ENCODE measurements around the gene ZNF737. TPM values are rescaled to one million over a fixed set of nuclear protein-coding genes. Genes with fewer than 3 reads are reported as not detected.

Gene ZNF737
- total RNA-seq, 1 experiment from 2014 or later: 0.11 TPM

DNA sequence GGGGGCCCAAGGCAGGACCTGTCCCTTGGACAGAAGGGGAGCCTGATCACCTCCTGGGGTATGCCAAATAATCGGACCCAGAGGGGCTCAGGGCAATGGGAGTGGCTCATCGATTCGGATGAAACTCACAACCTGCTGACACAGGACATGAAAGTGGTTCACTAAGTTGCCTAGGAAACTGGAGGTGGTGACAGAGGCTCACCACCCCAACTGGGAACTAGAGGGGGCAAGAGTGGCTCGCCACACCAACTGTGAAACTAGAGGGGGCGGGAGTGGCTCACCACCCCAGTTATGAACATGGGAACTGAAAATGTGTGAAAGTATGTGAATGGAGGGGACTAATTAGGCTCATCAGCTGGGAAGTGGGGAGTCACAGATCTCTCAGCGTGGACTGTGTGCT lies 46.3 kb upstream of the ZNF737 start:
- BruUV-seq (replicated peaks): no TSS peak
- H3K9ac ChIP-seq (ENCODE audit: low read length): no peak overlapping the region
- H4K20me1 ChIP-seq (ENCODE audit: low read length): no peaks in the 10 kb centered on the region
- no peaks in the 10 kb centered on the region for H3K79me2 ChIP-seq (ENCODE audit: low read length)
- ChIA-PET POLR2A (ENCODE audit: unreplicated experiment) (no interaction called here), CTCF (no interaction called here)
- H3K9me3 ChIP-seq (ENCODE audit: low read length): peaks cover 17% of the 10 kb centered on the region
- no peak overlapping the region for H3K27ac ChIP-seq (ENCODE audit: low read length)
- DNase-seq (no peak), ATAC-seq (no peak)
- H3K4me3 ChIP-seq (ENCODE audit: low read length): no peak overlapping the region
- TF ChIP-seq EZH2phosphoT487 (IDR thresholded peaks at IDR 0.05; ENCODE audit: borderline replicate concordance, low read length): no peak
- no peak for TF ChIP-seq CTCF (conservative IDR thresholded peaks at IDR 0.05; ENCODE audit: low read depth, low read length)
- TF ChIP-seq EZH2 (IDR thresholded peaks at IDR 0.05; ENCODE audit: low read length, unreplicated experiment): no peak
- no peaks in the 10 kb centered on the region for H3F3A ChIP-seq (ENCODE audit: low read length, unreplicated experiment)
- no peaks in the 10 kb centered on the region for H3K36me3 ChIP-seq (ENCODE audit: low read depth, low read length)
- no peaks in the 10 kb centered on the region for H3K9me2 ChIP-seq (replicated peaks; ENCODE audit: low read length)
- no peak overlapping the region for H2AFZ ChIP-seq (ENCODE audit: low read length)
- H3K4me2 ChIP-seq (ENCODE audit: low read length): no peak overlapping the region
- H3K27me3 ChIP-seq (ENCODE audit: low read length): no peaks in the 10 kb centered on the region
- intact Hi-C loops (cut with micrococcal nuclease): no loop called here
- H3K4me1 ChIP-seq (ENCODE audit: insufficient read depth, low read length): no peaks in the 10 kb centered on the region

DNA sequence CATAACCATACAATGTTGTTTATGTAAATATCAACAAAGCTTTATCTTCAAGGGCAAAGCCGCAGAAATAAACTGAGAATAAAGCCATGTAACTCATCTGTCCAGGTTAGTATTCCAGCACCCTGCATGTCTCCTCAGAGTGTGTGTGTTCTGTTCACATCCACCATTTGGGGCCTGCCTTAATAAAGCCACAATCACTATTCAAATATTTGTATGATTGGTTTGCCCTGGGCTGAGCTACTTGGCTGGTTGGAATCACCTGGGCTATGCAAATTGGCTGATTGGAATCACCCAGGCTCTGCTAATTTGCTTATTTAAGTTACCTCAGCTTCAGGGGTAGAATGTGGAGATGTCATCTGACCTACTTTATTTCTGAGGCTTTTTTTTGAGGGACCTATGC lies 42.4 kb upstream of the ZNF737 start:
- DNase-seq (no peak), ATAC-seq (no peak)
- ChIA-PET POLR2A (ENCODE audit: unreplicated experiment) (no interaction called here), CTCF (no interaction called here)
- Histone ChIP-seq H3K36me3 (ENCODE audit: low read depth, low read length) (no peaks in the 10 kb centered on the region), H3K9ac (ENCODE audit: low read length) (no peak overlapping the region), H4K20me1 (ENCODE audit: low read length) (no peaks in the 10 kb centered on the region), H3K9me3 (ENCODE audit: low read length) (peaks cover 31% of the 10 kb centered on the region), H3K27me3 (ENCODE audit: low read length) (no peaks in the 10 kb centered on the region), H3K4me1 (ENCODE audit: insufficient read depth, low read length) (no peaks in the 10 kb centered on the region), H3K79me2 (ENCODE audit: low read length) (no peaks in the 10 kb centered on the region), H3K4me2 (ENCODE audit: low read length) (no peak overlapping the region), H2AFZ (ENCODE audit: low read length) (no peak overlapping the region), H3K9me2 (replicated peaks; ENCODE audit: low read length) (no peaks in the 10 kb centered on the region), H3K4me3 (ENCODE audit: low read length) (no peak overlapping the region), H3K27ac (ENCODE audit: low read length) (no peak overlapping the region), H3F3A (ENCODE audit: low read length, unreplicated experiment) (no peaks in the 10 kb centered on the region)
- no TSS peak for BruUV-seq (replicated peaks)
- intact Hi-C loops (cut with micrococcal nuclease): no loop called here
- TF ChIP-seq EZH2 (IDR thresholded peaks at IDR 0.05; ENCODE audit: low read length, unreplicated experiment): no peak
- TF ChIP-seq CTCF (conservative IDR thresholded peaks at IDR 0.05; ENCODE audit: low read depth, low read length): no peak

DNA sequence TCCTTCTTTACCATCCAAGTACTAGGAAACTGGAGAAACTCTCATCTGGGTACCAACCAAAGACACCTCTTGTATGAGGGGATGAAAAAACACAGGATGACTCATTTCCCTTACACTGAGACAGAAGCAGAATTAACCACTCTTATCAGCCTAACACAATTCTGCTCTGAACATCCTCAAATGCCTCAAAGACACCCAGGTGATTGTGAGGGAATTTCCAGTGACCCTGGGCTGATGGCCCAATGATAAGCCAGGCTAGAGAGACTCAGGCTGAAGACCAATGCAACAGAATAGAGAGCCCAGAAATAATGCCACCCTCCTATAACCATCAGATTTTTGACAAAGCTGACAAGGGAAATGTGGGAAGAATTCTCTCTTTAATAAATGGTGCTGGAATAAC lies 7.0 kb downstream of the ZNF737 start:
- Histone ChIP-seq H3K9me2 (replicated peaks; ENCODE audit: low read length) (no peaks in the 10 kb centered on the region), H3K36me3 (ENCODE audit: low read depth, low read length) (no peaks in the 10 kb centered on the region), H2AFZ (ENCODE audit: low read length) (no peak overlapping the region), H3K4me1 (ENCODE audit: insufficient read depth, low read length) (no peaks in the 10 kb centered on the region), H3K9me3 (ENCODE audit: low read length) (peaks cover 21% of the 10 kb centered on the region), H3F3A (ENCODE audit: low read length, unreplicated experiment) (no peaks in the 10 kb centered on the region), H3K9ac (ENCODE audit: low read length) (no peak overlapping the region), H3K4me3 (ENCODE audit: low read length) (no peak overlapping the region), H3K27ac (ENCODE audit: low read length) (no peak overlapping the region), H3K27me3 (ENCODE audit: low read length) (no peaks in the 10 kb centered on the region), H3K4me2 (ENCODE audit: low read length) (no peak overlapping the region), H4K20me1 (ENCODE audit: low read length) (no peaks in the 10 kb centered on the region), H3K79me2 (ENCODE audit: low read length) (no peaks in the 10 kb centered on the region)
- ATAC-seq (no peak), DNase-seq (no peak)
- POLR2A ChIA-PET (ENCODE audit: unreplicated experiment): no interaction called here
- CTCF ChIA-PET: no interaction called here
- intact Hi-C loops (cut with micrococcal nuclease): no loop called here
- BruUV-seq (replicated peaks): no TSS peak
- TF ChIP-seq EZH2phosphoT487 (IDR thresholded peaks at IDR 0.05; ENCODE audit: borderline replicate concordance, low read length) (no peak), CTCF (conservative IDR thresholded peaks at IDR 0.05; ENCODE audit: low read depth, low read length) (no peak), EZH2 (IDR thresholded peaks at IDR 0.05; ENCODE audit: low read length, unreplicated experiment) (no peak)

Data from PC-3 (cell line).